Endothelial cell of hepatic sinusoid (primary cell): Measurements from ENCODE around the gene TRPC6.
"Not testable (repeated sequence)": the region's sequence is repeated elsewhere in the genome, so short reads cannot be mapped to it uniquely, and the experiment has no call there.

Experiments
- in situ Hi-C: cut with HindIII; loops from 2 replicates; pipeline ENCODE4 v1.10.0; 2017; ENCODE audit warnings: low sequenced_read_pairs

TRPC6 gene

DNA sequence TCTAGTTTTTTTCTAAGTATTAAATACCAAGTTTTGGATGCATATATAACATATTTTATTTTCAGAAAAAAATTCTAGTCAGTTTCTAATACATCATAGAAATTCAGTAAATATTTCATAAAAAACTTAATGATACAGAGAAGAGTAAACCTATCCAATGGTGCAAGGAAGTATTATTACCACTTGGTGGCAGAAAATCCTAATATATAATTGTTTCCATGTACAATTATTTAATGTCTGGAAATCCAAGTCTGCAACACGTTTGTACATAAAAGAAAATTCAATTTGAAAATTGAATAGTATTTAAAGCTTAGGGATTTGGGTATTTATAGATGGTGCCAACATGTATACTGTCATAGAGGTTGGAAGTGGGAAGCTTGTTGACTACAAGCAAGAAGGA, 127.0 kb downstream of the TRPC6 start:
- in situ Hi-C loops = no loop called here

DNA sequence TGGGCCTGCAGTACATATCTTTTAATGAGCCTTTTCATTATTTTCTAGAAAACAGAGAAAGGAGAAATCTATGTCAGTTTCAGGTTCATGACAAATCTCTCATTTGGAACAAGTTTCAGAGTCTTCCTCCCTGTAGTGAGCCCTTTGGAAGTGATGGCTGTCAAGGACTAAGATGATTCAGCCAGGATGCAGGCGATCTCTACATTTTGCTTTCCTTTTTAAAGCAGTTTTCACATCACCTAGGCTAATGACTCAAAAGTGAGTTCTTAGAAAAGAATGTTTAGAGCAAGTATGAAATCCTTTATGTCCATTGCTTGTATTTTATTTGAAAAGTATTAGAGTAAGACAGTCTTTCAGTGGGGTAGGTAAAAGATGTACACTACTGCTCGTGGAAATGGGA, 130.1 kb downstream of the TRPC6 start:
- in situ Hi-C loops = no loop called here

DNA sequence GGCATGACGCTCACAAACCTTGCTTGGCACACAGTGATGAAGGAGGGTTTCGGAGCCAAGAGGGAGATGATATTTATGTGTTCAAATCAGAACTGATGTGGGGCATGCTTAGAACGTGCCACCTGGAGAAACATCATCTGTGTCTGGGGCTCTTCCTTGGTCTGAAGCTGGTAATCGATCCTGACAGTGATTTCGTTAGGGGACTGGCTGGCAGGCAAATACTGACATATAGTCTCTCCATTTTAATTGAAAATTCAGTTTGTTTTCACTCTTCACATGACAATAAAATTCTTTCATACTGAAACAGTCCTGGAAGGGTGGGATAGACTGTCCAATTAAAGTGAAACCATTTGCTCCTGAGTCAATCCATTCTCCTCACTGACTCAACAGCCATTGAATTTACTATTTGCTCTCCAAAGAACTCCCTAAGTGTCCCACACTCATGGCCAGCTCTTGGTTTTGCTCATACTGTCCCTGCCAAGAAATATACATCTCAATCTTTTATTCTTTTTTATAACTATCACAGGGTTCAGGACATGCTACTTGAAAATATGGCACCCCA, 134.8 kb downstream of the TRPC6 start:
- in situ Hi-C loops = no loop called here

DNA sequence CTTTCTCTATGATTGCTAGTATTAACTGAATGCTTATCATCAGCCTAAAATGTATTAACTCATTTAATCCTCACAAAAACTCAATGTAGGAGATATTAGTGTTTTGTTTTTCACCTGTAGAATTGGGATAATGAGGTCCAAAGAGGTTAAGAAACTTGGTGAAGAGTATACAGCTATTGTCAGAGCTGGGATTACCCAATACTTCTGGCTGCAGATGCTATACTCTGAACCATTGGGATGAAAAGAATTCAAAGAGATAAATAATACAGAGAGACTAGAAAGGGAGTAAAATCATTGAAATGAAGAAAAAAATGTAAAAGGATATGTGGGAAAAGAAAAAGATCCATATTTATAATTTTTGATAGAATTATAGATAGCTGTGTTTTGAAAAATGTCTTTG, 137.1 kb downstream of the TRPC6 start:
- in situ Hi-C loops = no loop called here

DNA sequence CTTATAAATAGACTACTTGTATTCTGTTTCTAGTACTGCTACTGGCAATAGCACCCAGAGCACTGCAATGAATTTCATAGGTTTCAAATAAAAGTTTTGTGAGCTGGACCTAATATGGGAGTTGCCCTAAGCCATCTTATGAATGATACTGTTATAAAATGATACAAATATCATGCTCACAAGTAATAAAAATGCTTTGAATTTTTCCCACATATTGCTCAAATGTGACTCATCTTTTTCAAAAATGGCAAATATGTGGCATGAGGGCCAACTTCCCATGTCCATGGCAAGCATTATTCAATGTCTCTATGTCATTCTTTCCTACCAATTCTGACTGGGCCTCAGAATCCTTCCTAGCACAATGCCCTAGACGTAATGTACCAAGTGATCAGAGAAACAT, 137.6 kb downstream of the TRPC6 start:
- in situ Hi-C loops = no loop called here

DNA sequence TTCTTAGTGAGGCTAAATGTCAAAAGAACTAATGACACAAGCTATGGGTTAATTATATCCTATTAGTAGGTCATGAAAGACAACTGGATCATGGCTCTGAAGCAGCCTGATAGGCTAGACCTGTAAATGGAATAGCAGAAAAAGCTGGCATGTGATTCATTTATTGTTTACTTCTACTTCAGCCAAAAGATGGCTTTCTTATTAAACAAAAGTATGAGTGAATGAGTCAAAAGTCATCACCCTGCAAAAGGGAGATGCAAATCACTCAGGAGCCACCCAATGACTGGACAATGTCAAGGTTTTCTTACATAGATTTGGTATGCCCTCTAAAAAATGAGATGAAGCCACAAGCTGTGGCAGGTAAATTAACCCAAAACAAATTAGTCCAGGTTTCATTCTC, 138.0 kb downstream of the TRPC6 start:
- in situ Hi-C loops = no loop called here

DNA sequence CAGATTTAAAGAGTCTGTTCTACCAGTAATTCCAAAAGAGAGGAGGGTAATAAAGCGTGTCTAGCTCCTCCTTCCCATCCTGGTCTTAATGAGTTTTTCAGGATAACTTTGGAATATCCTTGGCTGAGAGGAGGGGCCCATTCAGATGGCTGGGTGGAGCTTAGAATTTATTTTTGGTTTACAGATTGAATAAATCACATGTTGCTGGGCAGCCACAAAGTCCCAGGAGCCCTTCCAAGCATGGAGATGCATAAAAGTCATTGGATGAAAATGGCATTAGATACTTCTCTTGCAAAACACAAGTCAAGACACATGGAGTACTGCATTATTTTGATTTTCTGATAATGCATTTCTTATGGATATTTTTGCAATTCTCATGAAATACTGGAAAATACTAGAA, 139.0 kb downstream of the TRPC6 start:
- in situ Hi-C loops = no loop called here

DNA sequence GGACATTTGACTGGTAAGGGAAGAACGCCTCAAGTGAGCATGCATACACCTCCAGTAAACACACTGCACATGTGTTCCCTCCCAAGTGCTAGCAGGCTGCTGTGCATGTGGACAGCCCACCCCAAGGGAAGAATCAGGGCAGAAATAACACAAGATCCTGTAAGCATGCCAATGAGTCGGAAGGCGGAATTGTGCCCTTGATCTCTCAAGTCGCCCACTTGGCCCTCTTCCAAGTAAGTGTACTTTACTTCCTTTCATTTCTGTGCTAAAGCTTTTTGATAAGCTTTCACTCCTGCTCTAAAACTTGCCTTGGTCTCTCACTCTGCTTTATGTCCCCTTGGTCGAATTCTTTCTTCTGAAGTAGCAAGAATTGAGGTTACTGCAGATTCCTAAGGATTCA, 139.6 kb downstream of the TRPC6 start:
- in situ Hi-C loops = no loop called here

DNA sequence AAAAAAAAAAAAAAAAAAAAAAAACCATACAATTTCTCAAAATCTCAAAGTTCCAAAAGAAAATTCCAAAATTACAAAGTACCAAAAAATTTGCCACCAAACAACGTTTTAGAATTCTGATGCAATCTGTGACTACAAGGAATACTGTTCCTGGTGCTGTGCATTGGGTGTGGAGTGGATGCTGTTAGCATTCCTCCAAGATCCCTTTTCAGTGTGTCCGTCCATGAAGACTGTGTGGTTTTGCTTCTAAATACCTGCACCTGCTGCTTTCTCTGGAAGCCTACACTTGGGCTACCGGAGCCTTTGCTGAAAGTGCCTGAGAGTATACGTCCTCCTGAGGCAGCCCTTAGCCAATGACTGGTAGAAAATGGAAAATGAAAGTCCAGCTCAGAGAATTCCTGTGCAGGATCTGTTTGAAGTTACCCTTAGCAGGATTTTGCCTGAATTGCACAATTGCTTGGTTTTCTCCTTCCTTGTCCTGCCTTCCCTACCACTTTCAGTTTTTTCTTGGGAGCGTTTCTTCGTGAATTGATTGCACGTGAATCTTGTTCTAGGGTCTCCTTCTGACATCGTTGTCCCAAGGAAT, 140.8 kb downstream of the TRPC6 start:
- in situ Hi-C loops = no loop called here

DNA sequence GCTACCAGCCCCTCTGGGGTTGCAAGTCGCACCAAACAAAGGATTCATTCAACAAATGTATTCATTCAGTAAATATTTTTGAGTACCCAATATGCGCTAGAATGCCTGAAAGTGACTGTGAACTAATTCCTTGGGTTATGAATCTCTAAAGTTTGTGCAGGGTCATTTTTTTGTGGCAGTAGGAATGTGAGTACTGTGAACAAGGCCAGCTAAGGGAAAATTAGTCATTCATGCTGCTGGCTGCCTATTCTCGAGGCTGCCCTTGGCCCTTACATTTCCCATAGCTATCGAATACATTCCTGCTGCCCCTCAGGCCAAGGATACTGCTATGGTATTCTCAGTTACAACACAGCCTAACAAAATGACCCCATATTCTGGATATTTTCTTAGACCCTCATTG, 141.6 kb downstream of the TRPC6 start:
- in situ Hi-C loops = no loop called here

DNA sequence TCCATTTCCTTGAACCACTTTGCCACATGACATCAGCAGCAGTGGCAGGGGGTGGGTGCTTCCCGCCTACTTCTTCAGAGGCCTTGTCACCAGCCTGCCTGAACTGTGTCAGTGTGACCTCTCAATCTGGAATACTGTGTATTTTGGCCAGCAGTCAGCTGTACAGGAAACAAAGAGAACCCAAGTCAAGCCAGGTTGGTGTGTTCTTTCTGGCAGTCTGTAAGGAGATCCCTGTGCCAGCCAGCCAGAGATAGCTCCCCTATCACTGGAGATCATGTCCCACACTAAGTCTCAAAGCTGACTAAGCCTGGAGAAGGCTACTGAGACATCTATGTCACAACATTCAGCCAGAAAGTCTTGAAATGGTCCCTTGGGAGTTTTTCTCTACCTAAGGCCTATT, 142.1 kb downstream of the TRPC6 start:
- in situ Hi-C loops = no loop called here

DNA sequence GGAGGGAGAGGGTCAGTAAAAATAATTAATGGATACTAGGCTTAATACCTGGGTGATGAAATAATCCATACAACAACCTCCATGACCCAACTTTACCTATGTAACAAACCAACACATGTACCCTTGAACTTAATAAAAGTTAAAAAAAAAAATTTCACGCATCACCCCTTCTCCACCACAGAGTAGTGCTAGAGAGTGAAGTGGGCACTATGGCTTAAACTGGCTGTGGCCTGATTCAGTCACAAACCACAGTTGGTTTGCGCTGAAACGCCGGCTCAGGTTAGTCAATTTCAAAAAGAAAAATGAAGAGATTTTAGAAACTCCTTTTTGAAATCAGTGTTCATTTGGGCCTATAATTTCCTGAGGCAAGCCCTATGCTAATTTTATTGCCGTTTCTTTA, 144.3 kb downstream of the TRPC6 start:
- in situ Hi-C loops = no loop called here

DNA sequence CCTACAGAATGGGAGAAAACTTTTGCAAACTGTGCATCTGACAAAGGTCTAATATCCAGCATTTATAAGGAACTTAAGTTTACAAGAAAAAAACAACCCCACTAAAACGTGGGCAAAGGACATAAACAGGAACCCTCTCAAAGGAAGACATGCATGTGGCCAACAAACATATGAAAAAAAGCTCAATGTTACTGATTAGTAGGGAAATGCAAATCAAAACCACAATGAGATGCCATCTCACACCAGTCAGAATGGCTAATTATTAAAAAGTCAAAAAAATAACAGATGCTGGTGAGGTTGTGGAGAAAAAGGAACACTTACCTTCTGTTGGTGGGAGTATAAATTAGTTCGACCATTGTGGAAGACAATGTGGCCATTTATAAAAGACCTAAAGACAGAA, 145.1 kb downstream of the TRPC6 start:
- in situ Hi-C loops = not testable (repeated sequence)

DNA sequence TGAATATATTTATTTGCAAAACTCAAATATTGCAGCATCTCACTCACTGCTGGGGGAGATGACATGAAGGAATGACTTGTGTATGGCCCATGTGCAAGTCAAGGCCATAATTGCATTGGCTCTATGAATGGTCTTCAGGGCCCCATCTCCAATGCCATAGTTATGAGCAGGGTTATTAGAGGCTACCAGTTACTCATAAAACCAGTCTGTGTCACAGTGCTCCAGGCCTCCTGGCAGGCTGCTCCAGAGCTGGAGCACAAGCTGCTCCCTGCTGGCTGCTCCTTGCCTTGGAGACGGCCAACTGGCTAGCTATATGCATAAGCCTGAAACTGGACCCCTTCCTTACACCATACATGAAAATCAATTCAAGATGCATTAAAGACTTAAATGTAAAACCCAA, 145.7 kb downstream of the TRPC6 start:
- in situ Hi-C loops = no loop called here

DNA sequence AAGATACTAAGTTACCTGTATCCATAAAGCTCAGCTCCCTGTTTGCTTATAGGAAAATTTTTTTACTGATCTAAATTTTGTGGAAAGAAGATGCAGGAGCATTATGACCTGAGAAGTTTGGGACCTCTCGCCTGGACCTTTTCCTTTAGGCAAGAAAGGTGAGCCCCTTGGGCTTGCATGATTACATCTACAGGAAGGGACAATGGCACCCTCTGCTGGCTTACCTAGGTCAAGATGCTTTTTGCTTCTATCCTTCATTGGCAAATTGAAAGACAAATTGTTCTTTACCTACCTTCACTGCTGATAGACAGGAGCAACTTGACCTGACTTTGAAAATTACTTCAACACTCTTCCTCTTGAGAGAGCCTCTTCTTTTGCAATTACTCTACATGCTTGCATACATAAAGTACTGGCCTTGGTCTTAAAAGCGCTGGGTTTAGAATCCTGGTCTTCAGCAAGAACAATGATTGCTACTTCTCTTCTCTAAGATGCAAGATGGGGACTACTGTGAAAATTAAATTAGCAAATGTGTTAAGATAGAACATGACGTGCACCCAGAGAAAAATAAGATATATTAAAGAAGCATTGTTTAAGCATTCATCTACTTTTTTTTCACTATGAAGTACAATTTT, 147.2 kb downstream of the TRPC6 start:
- in situ Hi-C loops = no loop called here

DNA sequence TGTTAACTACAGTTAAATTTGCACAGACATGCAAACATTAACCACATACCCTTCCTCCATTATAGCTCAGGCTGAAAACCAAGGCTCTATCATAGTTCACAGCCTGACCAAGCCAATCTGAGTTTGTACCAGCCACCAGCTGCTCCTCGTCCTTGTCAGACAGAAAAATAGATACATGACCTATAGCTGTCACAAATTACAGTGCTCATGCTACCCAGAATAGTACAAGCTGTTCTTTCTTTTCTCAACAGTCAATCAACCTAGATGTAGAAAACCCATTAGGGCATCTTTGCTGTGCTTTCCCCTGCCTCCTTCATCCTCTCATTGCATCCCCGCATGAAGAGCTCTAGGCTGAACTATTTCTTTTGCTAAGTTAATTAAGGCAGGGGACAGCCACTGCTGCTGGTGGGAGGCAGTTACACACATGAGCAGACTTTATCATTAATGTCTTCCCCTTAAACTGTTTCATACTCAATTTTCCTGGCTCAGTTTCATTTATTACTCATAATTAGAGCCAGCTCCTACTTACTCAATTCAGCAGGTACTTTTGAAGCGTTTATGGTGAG, 148.3 kb downstream of the TRPC6 start:
- in situ Hi-C loops = no loop called here

DNA sequence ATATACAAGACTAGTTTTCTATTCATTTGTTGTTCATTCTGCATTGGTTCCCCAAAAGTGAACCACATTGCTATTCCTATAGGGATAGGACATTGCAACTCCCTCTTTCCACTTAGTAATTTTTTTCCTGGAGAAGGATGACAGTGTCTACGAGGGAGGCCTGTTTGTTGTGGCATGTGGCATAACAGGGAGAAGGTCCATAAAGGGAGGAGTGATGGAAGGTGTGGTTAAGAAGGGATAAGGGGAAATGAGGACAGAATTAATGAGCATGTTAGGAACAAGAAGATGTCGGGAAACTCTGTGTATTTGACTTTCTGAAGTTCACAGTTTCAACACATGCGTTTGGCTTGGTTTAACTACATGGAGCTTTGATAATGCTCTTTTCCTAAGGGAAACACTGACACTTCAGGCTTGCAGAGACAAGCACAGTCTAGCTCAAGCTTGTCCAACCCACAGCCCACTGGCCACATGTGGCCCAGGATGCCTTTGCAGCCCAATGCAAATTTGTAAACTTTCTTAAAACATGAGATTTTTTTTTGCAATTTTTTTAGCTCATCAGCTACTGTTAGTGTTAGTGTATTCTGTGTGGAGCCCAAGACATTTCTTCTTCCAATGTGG, 149.7 kb downstream of the TRPC6 start:
- in situ Hi-C loops = no loop called here

DNA sequence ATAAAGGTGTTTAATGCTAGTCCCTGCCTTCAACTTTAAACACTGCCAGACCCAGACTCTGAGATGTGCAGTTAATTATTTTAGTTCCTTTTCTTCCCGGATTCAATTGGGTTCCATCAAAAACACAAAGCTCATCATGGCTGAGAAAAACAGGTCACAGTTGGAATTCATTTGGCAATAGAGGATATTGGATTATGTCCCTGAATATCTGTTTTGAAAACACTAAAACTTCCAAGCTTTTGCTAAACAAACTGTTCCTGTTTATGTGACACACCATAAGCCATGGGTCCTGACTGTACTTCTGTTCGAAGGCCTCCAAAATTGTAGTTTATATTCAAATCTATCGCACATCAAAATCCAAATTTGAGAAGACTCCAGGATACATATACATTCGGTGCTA, 150.7 kb downstream of the TRPC6 start:
- in situ Hi-C loops = no loop called here

DNA sequence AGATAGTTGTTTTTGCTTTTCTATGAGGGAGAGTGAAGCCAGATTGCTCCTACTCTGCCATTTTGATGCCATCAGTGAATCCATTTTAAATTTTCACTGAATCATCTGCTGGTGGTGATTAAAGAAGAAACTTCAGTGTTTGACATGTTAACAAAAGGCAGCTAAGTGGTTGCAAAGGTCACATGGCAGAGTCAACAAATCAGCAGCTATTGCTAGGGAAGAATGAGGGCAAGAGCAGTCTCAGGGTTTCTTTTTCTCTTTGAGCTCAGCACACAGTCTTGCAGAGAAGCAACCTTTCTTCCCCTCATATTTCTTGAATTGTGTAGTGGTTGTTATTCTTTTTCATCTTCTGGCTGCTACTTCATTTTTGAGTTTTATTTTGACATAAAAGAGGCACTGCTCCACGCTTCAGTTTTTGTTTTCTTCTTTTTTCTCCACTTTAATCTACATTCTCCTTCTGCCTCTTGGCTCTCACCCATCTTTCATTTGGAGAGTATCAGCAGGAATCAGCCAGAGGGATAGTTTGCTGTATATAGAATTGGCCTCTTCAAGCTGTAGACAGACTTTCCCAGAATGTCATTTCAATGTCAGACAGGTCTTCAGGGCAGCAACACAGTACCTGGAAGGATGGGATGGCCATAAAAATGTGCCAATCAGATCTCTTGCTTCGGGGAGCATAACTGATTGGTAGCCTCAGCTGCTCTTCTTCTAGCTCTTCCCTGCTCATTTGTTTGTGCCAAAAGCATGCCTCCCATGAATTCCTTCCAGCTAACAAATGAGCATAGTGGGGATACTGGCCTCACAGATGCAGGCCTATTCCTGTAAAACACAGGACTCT, 153.9 kb downstream of the TRPC6 start:
- in situ Hi-C loops = no loop called here

DNA sequence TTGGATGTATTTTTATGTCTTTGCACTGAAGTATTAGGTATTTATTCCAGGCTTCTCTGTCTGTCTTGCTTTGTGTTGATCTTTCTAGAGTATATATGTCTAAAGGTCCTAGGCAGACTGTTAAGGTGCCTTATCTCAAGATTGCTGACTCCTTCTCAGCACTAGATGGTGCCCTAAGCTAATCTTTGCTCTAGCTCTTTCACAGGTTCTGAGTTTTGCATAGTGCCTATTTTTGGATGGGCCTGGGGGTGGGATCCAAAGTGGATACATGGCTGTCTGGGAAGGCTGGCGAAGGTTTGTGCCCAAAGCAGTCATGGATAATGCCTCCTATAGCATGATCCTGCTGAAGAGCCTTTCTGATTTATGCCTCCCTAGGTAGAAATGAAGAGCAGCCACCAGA, 154.9 kb downstream of the TRPC6 start:
- in situ Hi-C loops = no loop called here

DNA sequence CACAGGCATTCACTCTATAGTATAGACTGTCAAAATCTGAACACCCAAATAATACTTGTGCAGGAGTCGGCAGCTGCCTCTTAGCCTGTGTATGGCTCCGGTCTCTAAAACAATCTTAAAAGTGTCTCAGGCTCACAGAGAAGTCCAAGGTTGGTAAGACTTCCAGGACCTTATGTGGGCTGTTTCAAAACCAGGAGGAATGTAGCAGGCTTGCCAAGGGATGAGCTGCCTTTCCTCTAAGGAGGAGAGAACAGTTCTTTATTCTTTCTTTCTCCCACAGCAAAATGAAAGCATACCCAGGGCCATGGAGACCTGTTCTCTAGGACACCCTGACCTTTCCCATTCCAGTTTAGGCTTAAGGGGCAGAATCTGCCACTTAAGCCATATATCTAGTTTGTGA, 176.5 kb downstream of the TRPC6 start:
- in situ Hi-C loops = no loop called here
